NCI-H2196 (cell line): Measurements from ENCODE around the gene HIVEP1.
"Not testable (repeated sequence)": the region's sequence is repeated elsewhere in the genome, so short reads cannot be mapped to it uniquely, and the experiment has no call there.

ENCODE experiments used
- DNase-seq: peaks from one replicate; lab custom pipeline; 2025; ENCODE audit not compliant: unreplicated experiment; lab: John Stamatoyannopoulos, UW

HIVEP1 gene

DNA sequence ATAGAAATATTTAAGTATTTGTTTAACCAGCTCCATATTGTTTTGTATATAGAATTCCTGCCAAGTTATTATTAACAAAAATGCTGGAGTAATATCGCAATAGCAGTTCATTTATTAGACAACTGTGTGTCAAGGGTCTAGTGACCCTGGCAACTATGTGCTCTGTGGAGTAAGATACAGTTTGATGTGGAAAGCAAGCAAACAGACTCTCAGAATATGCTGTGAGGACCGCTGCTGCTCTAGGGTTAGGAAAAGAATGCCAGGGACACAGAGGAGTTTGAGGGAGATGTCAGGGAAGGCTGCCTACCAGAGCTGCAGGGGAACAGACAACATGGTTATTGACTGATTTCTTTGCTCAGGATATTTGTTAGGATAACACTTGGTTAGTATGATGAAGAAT is 71.2 kb downstream of the HIVEP1 start:
- DNase-seq: no peak

DNA sequence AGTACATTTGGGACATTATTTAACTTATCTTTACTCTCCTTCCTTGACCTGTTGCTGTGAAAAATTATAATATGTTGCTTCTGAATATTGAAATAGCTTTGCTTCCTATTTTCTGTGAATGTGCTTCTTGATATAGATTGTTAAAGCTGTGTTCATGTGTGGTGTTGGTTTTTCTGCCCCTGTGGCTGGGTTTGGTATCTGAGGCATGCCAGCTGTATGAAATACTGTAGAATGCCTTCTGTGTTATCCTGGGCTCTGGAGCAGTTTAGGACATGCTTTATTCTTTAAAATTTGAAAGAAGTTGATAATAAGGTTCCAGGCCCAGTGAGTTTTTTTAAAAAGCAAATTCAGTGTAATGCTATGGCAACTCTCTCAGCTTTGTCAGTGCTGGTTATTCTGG is 71.7 kb downstream of the HIVEP1 start:
- DNase-seq: no peak

DNA sequence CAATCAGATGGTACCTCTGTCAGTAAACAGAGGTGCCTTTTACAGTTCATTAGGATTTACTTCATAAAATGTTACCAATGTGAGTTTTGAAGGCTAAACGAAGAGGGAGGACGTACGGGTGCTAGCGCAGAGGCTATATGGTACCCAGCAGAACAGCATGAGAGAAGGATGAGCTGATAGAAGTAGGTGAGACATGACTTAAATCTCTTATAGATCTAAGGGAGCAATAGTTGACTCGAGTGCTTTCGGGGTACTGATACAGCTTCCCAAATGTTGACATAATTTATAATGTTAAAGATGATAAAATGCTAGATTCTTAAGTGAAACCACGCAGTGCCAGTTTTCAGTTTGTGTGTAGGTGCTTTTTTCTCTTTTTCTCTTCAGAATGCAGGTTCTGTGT is 72.6 kb downstream of the HIVEP1 start:
- DNase-seq: no peak

DNA sequence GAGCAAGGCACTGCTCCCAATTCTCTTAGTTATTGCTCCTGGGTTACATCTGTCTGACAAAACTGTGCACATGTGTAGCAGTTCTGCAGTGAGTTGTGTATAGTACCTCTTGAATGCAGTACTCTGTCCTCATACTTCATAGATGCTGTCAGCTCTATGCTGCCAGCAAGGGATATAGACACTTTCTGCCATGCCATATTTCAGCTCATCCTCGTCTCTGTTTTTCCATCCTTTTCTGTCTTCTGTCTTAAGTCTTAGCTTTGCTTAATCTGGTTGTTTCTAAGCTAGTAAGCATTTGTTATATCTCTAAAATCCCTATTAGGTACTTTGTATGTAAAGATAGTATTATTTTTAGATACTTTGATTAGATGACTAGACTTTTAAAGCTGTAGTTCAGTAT is 76.4 kb downstream of the HIVEP1 start:
- DNase-seq: no peak

DNA sequence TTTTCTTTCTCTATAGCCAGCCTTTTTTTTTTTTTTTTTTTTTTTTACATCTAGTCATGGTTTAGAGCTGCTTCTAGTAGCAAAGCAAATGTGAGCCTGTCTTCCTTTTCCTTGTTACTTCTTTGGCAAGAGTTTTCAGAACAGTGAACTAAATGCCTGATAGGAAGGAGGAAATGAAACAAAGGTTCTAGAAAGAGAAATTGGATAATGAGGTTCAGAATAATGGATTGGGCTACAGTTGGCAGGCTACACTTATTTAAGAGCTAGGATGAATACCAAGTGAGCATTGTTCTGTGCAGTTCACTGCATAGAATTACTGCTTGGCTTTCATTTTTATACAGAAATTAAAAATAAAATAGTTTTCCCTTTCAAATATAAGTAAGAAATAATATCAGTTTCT is 78.6 kb downstream of the HIVEP1 start:
- DNase-seq: no peak

DNA sequence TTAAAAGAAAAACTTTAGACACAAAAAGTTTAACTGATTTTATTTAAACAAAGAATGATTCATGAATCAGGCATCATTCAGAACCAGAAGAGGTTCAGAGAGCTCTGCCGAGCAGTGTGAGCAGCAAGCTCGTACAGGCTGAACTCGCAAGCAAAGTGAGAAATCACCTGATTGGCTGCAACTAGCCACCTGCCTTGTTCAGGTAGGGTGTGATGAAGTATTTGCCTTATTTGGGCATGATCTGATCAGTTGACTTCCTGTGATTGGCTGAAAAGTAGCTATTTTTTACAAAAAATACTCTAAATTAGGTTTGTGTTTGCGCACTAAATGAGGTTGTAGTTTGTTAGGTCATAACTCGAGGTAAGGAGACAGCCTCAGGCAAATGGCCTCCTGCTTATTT is 80.7 kb downstream of the HIVEP1 start:
- no peak for DNase-seq

DNA sequence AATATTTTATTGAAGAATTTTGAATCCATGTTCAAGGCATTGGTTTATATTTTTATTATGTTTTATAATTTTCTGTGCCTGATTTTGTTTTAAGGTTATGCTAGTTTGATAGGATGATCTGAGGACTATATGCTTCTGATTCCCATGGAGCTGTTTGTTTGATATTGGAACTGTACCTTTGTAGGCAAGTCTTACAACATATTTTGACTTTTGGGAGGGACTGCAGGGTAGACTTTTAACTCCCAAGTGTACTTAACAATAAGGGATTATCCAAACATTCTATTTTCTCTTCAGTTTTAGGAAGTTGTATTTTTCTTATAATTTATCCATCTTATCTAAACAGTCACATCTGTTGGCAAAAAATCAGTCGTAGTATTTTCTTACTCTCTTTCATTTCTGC is 82.6 kb downstream of the HIVEP1 start:
- no peak for DNase-seq

DNA sequence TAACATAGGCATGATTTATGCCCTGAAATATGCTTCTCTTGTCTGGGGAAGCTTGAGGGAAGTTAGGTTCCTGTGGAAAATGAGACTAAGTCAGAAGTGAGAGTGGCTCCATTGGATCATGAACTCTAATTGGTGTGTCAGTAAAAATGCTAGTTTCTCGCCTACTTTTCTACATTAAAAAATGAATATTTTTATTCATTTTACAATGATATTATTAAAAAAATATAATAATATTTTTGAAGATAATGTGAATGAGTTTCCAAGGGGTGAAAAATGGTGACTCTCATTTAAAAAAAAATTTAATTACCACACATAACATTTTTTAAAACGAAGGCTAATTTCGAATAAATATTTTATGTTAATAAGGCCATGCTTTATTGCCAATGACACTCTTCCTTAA is 84.2 kb downstream of the HIVEP1 start:
- DNase-seq: no peak

DNA sequence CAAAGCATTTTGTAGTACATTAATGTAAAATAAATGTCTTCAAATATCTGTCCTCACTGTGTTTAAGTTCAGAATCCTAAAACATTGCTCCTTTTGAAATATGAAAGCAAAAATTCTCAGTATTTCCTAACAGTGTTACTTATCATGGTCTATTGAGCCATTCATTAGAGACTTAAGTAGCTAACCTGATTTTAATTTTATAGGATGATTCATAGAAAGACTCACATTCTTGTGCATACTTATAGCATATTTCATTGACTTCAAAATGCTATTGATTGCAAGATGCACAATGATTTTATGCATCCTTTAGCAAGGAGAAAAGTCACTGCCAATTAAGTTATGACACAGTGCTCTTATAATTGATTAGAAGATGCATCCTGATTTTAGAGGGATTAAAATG is 85.7 kb downstream of the HIVEP1 start:
- no peak for DNase-seq

DNA sequence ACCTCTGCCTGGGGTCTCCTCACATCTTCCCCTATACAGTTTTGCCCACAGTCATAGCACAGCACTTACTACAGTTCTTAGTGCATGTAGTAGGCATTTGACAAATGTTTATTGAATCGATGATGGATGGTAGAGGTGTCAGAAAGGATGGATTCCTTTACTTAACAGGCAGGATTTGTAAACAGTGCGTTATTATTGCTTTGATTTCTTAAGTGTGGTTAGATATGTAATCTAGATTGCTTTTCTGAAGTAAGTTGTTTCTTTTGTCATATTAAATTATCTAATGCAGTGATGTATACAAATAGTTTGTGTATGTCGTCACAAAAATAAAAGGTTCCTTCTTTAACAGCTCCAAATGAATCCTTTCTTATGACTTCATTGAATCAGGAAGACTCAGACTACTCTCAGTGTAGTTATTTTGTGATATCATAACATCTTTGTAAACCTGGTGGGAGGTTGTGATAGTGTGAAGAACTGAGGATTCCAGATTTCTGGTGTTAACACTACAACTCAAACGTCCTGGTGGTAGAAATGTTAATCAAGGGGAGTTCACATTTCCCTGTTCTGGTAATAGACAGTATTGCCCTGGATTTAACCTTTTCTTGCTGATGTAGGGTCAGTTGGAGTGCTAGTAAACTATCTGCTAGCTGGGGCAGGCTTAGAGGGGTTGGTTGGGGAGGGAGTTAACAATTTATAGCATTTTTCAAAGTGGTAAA is 87.7 kb downstream of the HIVEP1 start:
- no peak for DNase-seq

DNA sequence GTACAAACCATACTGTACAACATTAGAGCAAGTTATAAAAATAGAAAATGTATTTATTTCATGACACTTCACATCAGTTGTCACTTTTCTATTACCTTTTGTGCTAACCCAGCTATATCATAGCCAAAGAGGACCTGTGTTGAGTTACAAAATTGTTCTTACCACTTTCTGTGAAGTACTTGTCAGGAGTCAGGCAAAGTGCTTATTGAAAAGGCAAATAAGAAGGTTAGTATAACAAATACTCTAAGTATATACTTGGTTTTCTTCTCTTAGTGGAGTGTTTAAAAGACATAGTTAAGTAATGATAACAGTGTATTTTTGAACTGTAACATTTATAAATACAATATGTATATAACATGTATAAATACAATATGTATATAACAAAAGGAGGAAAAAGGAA is 88.9 kb downstream of the HIVEP1 start:
- DNase-seq: no peak

DNA sequence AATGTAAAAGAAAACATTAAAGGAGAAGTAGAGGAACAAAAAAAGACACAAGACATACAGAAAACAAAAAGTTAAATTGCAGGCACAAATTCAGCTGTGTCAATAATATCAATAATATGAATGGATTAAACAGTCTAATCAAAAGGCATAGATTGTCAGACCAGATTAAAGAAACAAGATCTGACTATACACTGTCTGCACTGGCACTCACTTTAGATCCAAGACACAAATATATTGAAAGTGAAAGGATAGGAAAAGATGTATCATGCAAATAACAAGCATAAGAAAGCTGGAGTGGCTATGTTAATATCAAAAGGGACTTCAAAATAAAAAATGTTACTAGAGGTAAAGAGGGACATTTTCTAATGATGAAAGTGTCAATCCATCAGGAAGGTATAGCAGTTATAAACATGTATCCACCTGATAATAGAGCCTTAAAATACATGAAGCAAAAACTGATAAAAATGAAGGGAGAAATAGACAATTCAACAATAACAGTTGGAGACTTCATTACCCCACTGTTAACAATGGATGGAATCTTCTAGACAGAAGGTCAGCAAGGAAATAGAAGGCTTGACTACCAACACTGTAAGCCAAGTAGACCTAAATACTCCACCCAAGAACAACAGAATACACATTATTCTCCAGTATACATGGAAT is 89.7 kb downstream of the HIVEP1 start:
- no peak for DNase-seq

DNA sequence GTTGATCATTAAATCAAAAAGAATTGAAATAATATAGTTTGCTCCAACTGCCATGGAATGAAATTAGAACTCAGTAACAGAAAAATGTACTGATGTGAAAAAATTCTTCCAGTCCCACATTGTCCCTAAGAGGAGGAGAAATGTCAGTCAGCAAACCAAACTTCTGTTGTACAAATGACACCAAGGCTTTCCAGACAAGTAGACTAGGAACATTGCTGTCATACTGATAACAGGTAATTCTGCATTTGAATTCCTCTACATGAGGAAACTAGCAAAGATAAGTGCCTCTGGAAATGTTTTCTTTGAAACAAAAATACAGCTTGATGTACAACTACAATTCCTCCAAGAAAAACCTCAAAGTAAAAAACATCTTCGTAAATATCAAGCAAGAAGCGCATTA is 90.2 kb downstream of the HIVEP1 start:
- no peak for DNase-seq

DNA sequence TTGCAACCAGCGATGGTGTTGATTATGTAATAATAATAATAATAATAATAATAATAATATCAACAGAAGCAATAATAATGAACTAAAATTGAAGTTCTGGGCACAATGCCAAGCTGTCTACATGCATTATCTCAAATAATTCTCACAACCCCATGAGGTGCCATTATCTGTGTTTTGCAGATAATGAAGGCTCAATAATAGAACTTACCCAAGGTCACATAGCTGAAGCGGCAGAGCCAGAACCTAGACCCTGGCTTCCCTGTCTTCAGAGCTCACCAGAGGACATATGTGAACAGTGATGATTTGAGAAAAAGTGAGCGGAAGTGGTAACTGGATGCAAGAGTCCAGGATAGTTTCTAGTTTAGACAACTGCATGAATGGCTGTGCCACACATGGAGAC is 91.0 kb downstream of the HIVEP1 start:
- DNase-seq: no peak

DNA sequence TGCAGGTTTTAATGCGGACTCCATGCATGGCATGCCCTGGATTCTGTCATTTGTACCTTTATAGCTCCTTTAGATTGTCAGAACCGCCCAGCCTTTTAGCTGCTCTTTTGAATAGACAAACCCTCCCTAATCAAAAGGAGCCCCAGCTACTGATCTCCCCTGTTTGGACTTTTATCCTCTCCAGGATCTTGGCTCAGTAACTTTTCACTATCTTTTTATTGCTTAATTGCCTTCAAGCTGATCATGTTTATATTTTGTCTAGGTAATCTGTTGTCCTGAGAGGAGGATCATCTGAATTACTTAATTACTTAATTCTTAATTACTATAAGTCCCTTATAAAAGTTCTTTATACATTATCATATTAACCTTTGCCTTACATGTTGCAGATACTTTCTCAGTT is 93.2 kb downstream of the HIVEP1 start:
- DNase-seq: no peak

DNA sequence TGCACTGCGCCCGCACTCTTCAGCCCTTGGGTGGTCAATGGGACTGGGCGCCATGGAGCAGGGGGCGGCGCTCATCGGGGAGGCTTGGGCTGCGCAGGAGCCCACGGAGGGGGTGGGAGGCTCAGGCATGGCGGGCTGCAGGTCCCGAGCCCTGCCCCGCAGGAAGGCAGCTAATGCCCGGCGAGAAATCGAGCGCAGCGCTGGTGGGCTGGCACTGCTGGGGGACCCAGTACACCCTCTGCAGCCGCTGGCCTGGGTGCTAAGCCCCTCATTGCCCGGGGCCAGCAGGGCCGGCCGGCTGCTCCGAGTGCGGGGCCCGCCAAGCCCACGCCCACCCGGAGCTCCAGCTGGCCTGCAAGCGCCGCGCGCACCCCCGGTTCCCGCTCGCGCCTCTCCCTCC is 96.3 kb downstream of the HIVEP1 start:
- DNase-seq: not testable (repeated sequence)

DNA sequence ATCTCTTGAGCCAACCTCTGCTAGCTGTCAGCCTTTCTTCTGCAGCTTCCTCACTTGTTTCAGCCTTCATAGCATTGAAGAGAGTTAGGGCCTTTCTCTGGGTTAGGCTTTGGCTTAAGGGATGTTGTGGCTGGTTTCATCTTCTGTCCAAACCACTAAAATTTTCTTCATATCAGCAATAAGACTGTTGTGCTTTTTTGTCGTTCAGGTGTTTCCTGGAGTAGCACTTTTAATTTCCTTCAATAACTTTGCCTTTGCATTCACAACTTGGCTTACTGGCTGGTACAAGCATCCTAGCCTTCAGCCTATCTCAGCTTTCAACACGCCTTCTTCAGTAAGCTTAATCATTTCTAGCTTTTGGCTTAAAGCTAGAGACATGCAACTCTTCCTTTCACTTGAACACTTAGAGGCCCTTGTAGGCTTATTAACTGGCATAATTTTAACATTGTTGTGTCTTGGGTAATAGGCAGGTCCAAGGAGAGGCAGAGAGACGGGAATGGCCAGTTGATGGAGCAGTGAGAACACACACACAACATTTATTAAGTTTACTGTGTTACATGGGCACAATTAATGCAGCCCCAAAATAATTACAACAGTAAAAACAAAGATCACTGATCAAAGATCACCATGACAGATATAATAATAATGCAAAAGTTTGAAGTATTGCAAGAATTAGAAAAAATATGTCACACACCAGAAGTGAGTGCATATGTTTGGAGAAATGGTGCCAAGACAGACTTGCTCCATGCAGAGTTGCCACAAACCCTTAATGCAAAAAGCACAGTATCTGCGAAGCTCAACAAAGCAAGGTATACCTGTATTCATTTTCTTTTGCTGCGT is 98.6 kb downstream of the HIVEP1 start:
- DNase-seq: no peak

DNA sequence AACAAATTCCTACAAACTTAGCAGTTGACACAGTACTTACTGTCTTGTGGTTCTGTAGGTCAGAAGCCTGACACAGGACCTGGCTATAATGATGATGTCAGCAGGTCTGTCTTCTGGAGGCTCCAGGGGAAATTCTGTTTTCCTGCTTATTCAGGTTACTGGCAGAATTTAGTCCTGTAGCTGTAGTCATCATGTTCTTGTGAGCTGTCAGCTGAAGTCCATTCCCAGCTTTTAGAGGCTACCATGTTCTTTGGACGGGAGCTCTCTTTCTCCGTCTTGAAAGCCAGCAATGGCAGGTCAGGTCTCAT is 99.2 kb downstream of the HIVEP1 start:
- no peak for DNase-seq

DNA sequence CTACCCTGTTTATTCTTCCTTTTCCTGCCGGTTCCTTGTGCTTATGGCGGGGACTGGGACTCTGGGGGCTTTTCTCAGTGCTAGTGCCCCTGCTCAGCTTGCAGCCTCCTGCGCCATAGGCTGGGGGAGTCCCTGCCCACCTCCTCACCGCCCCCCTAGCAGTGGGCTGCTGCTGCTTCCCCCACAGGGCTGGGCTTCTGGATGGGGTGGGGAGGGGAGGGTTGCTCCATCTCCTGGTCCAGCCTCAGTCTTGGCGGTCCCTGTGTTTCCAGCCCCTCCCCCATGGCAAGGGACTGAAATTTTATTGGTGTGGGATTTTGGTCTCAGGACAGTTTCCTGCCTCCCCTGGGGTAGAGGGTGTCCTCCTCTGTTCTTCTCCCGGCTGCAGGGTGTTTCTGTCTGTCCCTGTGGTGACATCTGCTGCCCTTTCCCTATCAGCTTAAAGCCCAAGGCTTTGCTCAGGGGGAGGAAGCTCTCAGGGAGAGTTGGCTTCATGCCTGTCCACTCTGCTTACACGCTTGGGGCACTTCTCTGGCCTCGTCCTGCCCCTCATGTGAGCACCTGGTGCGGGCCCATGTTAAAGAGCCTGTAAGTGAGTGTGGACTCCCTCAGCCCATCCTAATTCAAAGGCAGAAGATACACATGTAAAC is 100.6 kb downstream of the HIVEP1 start:
- DNase-seq: no peak

DNA sequence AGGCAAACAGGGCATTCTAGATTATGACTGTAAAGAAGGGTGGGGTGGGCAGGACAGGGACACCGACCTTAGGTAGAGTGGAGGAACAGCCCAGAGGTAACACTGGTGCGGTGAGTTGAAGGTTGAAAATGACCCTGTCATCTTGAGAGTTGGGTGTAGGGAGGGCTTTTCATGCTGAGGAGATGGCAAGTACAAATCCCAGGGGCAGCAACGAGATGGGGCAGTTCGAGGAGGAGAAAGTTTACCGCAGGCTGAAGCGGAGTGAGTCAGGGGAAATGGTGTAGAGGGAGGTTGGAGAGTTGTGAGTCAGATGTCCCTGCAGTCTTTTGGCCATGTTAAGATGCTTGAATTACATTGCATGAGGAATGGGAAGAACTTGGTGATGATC is 101.1 kb downstream of the HIVEP1 start:
- DNase-seq: no peak

DNA sequence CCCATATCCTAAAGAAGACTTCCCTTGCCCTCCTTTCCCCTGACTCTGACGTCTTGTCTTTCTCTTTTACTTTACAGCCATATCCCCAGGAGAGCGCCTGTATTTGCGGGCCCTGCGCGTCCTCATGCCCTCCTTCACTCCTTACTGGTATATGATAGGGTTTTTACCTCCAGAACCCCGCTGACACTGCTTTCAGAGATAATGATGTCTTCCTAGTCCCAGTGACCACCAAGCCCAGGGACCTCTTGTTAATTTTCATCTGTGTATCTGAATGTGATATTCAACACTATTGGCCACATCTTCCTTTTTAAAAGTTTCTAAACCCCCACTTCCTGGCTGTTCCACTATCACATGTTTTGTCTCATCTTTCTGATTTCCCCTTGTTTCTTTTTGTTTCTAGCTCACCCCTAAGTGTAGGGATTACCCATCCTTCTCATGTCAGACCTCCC is 102.0 kb downstream of the HIVEP1 start:
- no peak for DNase-seq

DNA sequence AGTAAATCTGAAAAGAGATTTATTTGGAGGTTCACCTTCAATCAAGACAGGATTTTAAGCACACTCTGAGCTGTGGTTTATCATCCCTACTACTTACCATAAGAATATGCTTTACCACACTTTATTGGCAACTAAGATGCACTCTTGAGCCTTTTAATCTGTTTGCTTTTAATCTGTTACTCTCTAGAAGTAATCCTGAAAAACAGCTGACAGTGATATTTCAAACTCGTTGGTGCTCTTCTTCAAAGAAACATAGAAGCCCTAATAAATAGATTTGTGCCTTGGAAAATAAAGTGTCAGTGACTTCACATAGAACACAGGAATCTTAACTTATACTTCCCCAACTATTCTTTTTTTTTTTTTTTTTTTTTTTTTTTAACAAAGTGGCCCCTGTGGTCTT is 102.9 kb downstream of the HIVEP1 start:
- DNase-seq: no peak
